ENCODE data around the gene TAF7.

TAF7 gene

GRCh38 chr5:141362719-141363118 is 42.1 kb upstream of the TAF7 start:
- Histone ChIP-seq H3K27me3 (ENCODE audit: insufficient read depth, low read length, poor library complexity, severe bottlenecking) (no peaks in the 10 kb centered on the region), H3K36me3 (ENCODE audit: insufficient read depth, low read length) (no peaks in the 10 kb centered on the region), H3K4me1 (ENCODE audit: insufficient read depth, low read length, poor library complexity, severe bottlenecking) (no peaks in the 10 kb centered on the region), H3K9ac (ENCODE audit: low read depth, low read length, poor library complexity, severe bottlenecking) (no peak overlapping the region), H3K4me2 (ENCODE audit: low read depth, low read length, poor library complexity, severe bottlenecking) (no peak overlapping the region), H3K9me2 (replicated peaks; ENCODE audit: low read depth, low read length) (no peaks in the 10 kb centered on the region), H3F3A (ENCODE audit: low read depth) (no peaks in the 10 kb centered on the region), H3K79me2 (ENCODE audit: insufficient read depth, low read length) (no peaks in the 10 kb centered on the region), H2AFZ (ENCODE audit: low read length) (no peak overlapping the region), H4K20me1 (ENCODE audit: insufficient read depth, low read length, poor library complexity, severe bottlenecking) (no peaks in the 10 kb centered on the region), H3K4me3 (ENCODE audit: low read length, poor library complexity, severe bottlenecking) (peak overlapping the region; percentile 28), H3K9me3 (ENCODE audit: insufficient read depth, low read depth, low read length) (no peaks in the 10 kb centered on the region; the same call in 1 of the 2 replicates)
- TF ChIP-seq EZH2phosphoT487 (IDR thresholded peaks at IDR 0.05; ENCODE audit: borderline replicate concordance) = no peak
- TF ChIP-seq, protein P1, sequence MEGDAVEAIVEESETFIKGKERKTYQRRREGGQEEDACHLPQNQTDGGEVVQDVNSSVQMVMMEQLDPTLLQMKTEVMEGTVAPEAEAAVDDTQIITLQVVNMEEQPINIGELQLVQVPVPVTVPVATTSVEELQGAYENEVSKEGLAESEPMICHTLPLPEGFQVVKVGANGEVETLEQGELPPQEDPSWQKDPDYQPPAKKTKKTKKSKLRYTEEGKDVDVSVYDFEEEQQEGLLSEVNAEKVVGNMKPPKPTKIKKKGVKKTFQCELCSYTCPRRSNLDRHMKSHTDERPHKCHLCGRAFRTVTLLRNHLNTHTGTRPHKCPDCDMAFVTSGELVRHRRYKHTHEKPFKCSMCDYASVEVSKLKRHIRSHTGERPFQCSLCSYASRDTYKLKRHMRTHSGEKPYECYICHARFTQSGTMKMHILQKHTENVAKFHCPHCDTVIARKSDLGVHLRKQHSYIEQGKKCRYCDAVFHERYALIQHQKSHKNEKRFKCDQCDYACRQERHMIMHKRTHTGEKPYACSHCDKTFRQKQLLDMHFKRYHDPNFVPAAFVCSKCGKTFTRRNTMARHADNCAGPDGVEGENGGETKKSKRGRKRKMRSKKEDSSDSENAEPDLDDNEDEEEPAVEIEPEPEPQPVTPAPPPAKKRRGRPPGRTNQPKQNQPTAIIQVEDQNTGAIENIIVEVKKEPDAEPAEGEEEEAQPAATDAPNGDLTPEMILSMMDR (conservative IDR thresholded peaks at IDR 0.05; ENCODE audit: low read length) = no peak

DNA sequence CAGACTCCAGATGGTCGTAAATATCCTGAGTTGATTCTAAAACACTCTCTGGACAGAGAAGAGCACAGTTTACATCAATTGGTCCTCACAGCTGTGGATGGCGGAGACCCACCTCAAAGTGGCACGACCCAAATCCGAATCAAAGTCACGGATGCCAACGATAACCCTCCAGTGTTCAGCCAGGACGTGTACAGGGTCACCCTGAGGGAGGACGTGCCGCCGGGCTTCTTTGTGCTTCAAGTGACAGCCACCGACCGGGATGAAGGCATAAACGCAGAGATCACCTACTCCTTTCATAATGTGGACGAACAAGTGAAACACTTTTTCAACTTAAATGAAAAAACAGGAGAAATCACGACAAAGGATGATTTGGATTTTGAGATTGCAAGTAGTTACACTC is 40.1 kb upstream of the TAF7 start:
- TF ChIP-seq EZH2phosphoT487 (IDR thresholded peaks at IDR 0.05; ENCODE audit: borderline replicate concordance) = no peak
- TF ChIP-seq, protein P1 (conservative IDR thresholded peaks at IDR 0.05; ENCODE audit: low read length) = no peak
- H3K79me2 ChIP-seq (ENCODE audit: insufficient read depth, low read length) = no peaks in the 10 kb centered on the region
- H3K9ac ChIP-seq (ENCODE audit: low read depth, low read length, poor library complexity, severe bottlenecking) = no peak overlapping the region
- no peaks in the 10 kb centered on the region for H3K36me3 ChIP-seq (ENCODE audit: insufficient read depth, low read length)
- no peaks in the 10 kb centered on the region for H3K9me2 ChIP-seq (replicated peaks; ENCODE audit: low read depth, low read length)
- no peak overlapping the region for H3K4me2 ChIP-seq (ENCODE audit: low read depth, low read length, poor library complexity, severe bottlenecking)
- peak overlapping the region; percentile 67 for H3K4me3 ChIP-seq (ENCODE audit: low read length, poor library complexity, severe bottlenecking)
- H3K27me3 ChIP-seq (ENCODE audit: insufficient read depth, low read length, poor library complexity, severe bottlenecking) = no peaks in the 10 kb centered on the region
- H2AFZ ChIP-seq (ENCODE audit: low read length) = no peak overlapping the region
- no peaks in the 10 kb centered on the region; the same call in 1 of the 2 replicates for H3K9me3 ChIP-seq (ENCODE audit: insufficient read depth, low read depth, low read length)
- H3F3A ChIP-seq (ENCODE audit: low read depth) = no peaks in the 10 kb centered on the region
- no peaks in the 10 kb centered on the region for H4K20me1 ChIP-seq (ENCODE audit: insufficient read depth, low read length, poor library complexity, severe bottlenecking)
- H3K4me1 ChIP-seq (ENCODE audit: insufficient read depth, low read length, poor library complexity, severe bottlenecking) = no peaks in the 10 kb centered on the region

DNA sequence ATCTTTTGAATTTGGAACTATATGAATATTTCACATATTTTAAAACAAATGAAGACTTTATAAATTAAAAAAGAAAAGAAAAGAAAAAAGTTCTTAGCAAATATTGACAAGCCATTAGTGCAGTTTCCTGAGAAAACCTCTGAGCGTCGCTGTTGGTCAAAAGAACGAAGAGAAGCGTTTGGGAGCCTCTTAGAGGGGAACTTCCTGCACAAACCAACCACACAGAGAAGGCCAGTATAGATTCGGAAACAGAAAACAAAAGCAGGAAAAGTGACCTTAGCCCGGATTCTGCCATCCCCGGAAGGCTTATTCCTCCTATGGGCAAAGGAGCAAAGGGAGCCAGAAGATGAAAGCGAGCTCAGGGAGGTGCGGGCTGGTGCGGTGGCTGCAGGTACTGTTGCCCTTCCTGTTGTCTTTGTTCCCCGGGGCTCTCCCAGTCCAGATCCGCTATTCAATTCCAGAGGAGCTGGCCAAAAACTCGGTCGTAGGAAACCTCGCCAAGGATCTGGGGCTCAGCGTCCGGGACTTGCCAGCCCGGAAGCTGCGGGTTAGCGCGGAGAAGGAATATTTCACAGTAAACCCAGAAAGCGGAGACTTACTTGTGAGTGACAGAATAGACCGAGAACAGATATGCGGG is 39.3 kb upstream of the TAF7 start, which contains the start of gene PCDHGB2:
Gene PCDHGB2 (plus strand): TSS at position 205 of the 637 bp plus-strand sequence. CDS start 142 bp downstream, at position 347.
- peak within 1 kb of the TSS; percentile 98 for H2AFZ ChIP-seq (ENCODE audit: low read length)

More for the DNA sequence above, 39.3 kb upstream of the TAF7 start, which contains the start of gene PCDHGB2:
- no peaks in the 10 kb centered on the region for H3K27me3 ChIP-seq (ENCODE audit: insufficient read depth, low read length, poor library complexity, severe bottlenecking)
- H3K9me2 ChIP-seq (replicated peaks; ENCODE audit: low read depth, low read length) = no peaks in the 10 kb centered on the region
- no peaks in the 10 kb centered on the region for H3F3A ChIP-seq (ENCODE audit: low read depth)
- no peaks in the 10 kb centered on the region for H3K79me2 ChIP-seq (ENCODE audit: insufficient read depth, low read length)
- H3K9me3 ChIP-seq (ENCODE audit: insufficient read depth, low read depth, low read length) = no peaks in the 10 kb centered on the region
- H3K4me3 ChIP-seq (ENCODE audit: low read length, poor library complexity, severe bottlenecking) = peak within 1 kb of the TSS; percentile 67
- H3K36me3 ChIP-seq (ENCODE audit: insufficient read depth, low read length) = no peaks in the 10 kb centered on the region
- H4K20me1 ChIP-seq (ENCODE audit: insufficient read depth, low read length, poor library complexity, severe bottlenecking) = no peaks in the 10 kb centered on the region
- peak within 1 kb of the TSS; percentile 63 for H3K9ac ChIP-seq (ENCODE audit: low read depth, low read length, poor library complexity, severe bottlenecking)
- TF ChIP-seq, protein P1 (conservative IDR thresholded peaks at IDR 0.05; ENCODE audit: low read length) = peak; percentile 61
- TF ChIP-seq EZH2phosphoT487 (IDR thresholded peaks at IDR 0.05; ENCODE audit: borderline replicate concordance) = no peak
- peak within 1 kb of the TSS; percentile 70 for H3K4me2 ChIP-seq (ENCODE audit: low read depth, low read length, poor library complexity, severe bottlenecking)
- H3K4me1 ChIP-seq (ENCODE audit: insufficient read depth, low read length, poor library complexity, severe bottlenecking) = no peaks in the 10 kb centered on the region

Data from Loucy (cell line).